GM21529 (cell line): Measurements from ENCODE around the gene KCNMB1.

ENCODE experiments used
- ATAC-seq: cut with Tn5 transposase; IDR thresholded peaks from one replicate; pipeline ENCODE4 v1.9.1; 2021; ENCODE audit not compliant: unreplicated experiment

KCNMB1 gene

DNA sequence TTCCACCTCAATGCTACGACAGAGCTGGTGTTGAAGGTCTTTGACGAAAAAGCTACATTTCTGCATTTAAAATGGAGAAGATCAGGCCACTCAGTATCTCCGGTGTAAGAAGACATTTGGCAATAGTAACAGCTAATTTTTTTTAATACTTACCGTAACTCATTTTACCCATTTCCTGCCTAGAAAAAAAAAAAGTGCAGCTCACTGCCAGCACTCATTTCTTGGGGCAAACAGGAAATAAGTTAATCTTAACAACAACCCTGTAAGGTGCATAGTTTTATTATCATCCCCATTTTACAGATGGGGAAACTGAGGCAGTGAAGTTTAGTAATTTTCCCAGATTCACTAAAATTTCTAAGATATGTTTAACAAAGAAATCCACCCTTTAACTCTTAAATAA lies 27.4 kb upstream of the KCNMB1 start:
- no peak for ATAC-seq

GRCh38 chr5:170414786-170415185 lies 25.6 kb upstream of the KCNMB1 start:
- no peak for ATAC-seq

DNA sequence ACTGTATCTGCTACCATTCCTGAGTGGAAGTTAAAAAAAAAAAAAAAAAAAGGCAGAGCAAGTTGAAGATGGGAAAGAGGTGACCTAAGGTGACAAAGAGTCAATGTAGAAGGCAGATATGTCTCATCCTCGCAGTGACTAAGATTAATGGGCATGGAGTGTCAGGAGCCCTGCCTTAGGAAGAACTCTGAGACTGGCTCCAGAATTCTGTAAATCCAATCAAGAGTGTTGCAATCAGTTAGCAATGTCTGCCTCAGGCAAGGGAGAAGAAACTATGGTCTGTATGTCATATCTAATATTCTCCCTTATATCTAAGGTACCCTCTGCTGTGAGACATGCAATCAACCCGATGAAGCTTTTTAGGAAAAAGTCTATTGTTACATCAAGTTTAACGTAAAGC lies 24.7 kb upstream of the KCNMB1 start:
- ATAC-seq = no peak

DNA sequence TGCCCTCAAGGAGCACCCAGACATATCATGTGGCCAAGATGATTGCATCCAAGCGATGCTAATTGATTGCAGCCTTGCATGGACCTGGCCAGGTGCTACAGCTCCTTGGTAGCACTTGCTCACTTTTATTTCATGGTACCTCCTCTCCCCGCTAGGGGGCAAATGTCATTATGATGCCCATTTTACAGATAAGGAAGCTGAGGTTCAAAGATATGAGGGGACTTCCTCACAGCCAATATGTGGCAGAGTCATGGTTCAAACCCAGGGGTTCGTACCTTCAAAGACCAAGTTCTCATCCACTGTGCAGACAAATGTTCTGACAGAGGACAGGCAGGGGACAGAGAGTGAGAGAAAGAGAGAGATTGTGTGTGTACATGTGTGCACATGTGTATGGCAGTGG lies 21.9 kb upstream of the KCNMB1 start:
- peak; percentile 52 for ATAC-seq

DNA sequence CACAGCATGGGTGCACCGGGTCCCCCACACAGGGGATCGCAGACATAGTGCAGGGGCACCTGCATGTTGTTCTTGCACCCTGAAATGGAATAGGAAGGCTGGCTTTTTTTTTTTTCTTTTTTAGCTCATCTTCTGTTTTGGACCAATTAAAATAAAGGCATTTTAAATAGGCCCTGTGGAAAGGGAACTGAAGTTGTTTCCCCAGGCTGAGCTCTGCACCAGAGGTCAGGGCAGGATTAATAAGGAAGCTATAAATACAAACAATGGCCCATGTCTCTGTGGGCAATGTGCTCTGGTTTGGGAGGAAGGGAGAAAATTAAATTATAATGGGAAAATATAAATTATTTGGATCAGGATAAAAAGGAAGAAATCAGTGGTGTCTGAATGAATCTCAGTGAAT lies 21.2 kb upstream of the KCNMB1 start:
- no peak for ATAC-seq

- ATAC-seq = no peak
Observed at GRCh38 chr5:170408877-170409660, 19.9 kb upstream of the KCNMB1 start.

- no peak for ATAC-seq
Observed at GRCh38 chr5:170408226-170408625, 19.1 kb upstream of the KCNMB1 start.

DNA sequence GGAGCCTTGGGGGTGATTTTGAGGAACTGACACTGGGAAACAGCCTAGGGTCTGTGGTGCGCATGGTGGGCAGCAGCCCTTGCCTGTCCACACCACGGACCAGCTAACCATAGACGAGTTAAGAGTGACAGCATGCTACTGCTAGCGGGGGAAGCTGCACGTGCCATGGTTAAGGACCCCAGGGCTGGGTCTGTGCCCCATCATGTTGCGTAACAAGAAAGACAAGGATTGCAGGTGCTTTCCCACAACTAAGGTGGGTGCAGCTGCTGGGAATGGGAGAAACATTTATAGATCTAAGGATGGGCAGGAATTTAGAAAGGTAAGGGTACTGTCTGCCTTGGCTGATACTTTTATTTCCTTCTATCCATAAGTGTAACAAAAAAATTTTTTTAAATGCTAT lies 17.9 kb upstream of the KCNMB1 start:
- no peak for ATAC-seq

- no peak for ATAC-seq
Observed at GRCh38 chr5:170405817-170406216, 16.6 kb upstream of the KCNMB1 start.

- no peak for ATAC-seq
Observed at GRCh38 chr5:170404398-170404797, 15.2 kb upstream of the KCNMB1 start.

GRCh38 chr5:170403675-170404074 lies 14.5 kb upstream of the KCNMB1 start:
- ATAC-seq = no peak

GRCh38 chr5:170402508-170402907 lies 13.3 kb upstream of the KCNMB1 start:
- ATAC-seq = no peak

GRCh38 chr5:170397059-170397458 lies 7.9 kb upstream of the KCNMB1 start:
- no peak for ATAC-seq

DNA sequence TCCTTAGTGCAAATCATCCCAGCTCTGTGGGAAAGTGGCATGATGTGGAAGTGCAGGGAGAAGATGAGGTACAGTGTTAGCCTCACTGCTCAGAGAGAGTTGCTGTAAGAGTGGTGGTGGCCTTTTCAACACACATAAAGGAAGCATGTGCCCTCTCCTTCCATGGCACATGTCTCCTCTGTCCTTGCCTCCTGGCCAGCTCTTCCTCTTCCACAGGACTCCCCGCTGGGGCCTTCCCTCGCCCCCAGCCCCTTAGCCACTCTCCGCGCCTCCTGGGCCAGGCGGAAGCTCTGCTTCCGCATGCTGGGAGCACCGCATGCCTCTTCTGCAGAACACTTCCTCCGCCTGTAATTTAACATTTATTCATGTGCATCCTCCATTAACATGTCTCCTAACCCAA lies 4.8 kb upstream of the KCNMB1 start:
- ATAC-seq = no peak

DNA sequence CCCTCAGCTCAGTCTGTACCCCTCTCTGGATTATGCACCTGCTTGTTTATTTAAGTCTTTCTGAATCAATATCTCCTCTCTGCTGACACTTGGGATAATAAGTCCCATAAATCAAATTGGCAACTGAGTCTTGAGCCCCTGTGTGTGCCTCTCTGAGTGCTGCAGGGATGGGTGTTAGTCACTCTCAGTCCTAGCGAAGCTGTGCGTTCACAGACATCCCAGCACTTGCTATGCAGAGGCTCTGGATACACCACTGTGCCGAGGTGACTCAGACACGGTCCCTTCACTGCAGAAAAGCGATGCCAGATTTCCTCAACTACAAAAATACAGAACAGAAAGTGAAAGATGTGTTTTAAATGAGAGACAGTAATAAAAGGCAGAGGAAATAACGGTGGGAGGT lies 4.1 kb upstream of the KCNMB1 start:
- ATAC-seq = peak; percentile 54

- no peak for ATAC-seq
Observed at GRCh38 chr5:170390472-170390871, 1.3 kb upstream of the KCNMB1 start.

GRCh38 chr5:170389550-170389892 lies 354 bp upstream of the KCNMB1 start:
- ATAC-seq = no peak

- no peak for ATAC-seq
Observed at GRCh38 chr5:170387775-170388639, 1.2 kb downstream of the KCNMB1 start.

DNA sequence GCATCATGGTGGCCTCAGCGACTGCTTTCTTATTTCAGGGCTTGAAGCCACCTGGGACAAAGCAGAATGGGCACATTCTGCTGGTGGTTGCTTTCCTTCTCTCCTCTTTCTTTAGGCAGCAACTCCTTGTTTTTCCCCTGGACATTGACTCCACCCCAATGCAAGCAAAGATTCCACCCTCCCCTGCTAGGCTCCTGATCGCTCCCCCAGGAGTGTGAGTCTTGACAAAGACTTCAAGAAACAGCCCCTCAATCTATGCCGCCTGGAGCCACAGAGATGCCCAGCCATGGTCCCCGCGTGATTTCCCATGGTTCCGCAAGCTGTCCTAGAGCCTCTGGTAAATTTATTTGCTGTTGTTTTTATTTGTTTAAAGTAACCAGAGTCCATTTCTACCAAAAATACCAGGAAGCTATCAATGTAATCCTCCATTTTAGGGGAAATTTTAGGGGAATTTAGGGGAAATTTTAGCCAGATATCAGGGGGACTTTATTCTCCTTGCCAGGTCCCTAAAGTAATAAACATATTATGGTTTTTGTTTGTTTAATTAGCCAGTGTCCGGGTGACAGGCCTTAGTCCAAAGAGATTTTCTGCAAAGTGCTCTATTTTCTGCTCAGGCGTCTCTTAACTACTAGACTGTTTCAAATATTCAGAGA lies 2.3 kb downstream of the KCNMB1 start:
- ATAC-seq = no peak

- ATAC-seq = no peak
Observed at GRCh38 chr5:170383227-170383626, 5.9 kb downstream of the KCNMB1 start.

GRCh38 chr5:170382790-170383189 lies 6.4 kb downstream of the KCNMB1 start:
- no peak for ATAC-seq
